ENCODE measurements around the gene HES2.

- TF ChIP-seq, protein P1, sequence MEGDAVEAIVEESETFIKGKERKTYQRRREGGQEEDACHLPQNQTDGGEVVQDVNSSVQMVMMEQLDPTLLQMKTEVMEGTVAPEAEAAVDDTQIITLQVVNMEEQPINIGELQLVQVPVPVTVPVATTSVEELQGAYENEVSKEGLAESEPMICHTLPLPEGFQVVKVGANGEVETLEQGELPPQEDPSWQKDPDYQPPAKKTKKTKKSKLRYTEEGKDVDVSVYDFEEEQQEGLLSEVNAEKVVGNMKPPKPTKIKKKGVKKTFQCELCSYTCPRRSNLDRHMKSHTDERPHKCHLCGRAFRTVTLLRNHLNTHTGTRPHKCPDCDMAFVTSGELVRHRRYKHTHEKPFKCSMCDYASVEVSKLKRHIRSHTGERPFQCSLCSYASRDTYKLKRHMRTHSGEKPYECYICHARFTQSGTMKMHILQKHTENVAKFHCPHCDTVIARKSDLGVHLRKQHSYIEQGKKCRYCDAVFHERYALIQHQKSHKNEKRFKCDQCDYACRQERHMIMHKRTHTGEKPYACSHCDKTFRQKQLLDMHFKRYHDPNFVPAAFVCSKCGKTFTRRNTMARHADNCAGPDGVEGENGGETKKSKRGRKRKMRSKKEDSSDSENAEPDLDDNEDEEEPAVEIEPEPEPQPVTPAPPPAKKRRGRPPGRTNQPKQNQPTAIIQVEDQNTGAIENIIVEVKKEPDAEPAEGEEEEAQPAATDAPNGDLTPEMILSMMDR (conservative IDR thresholded peaks at IDR 0.05; ENCODE audit: low read depth, low read length) = no peak
- no peak for TF ChIP-seq POLR2A (IDR thresholded peaks at IDR 0.05; ENCODE audit: low read depth, low read length)
- TF ChIP-seq RAD21 (IDR thresholded peaks at IDR 0.05; ENCODE audit: low read length) = no peak
- no peak for TF ChIP-seq MAZ (IDR thresholded peaks at IDR 0.05; ENCODE audit: borderline replicate concordance, low read depth, low read length)
- TF ChIP-seq CEBPB (IDR thresholded peaks at IDR 0.05; ENCODE audit: low read depth, low read length) = no peak
- TF ChIP-seq NFE2L2 (IDR thresholded peaks at IDR 0.05; ENCODE audit: low read depth, low read length) = no peak
- TF ChIP-seq SMC3 (IDR thresholded peaks at IDR 0.05; ENCODE audit: low read depth, low read length) = no peak
These were observed 45.6 kb downstream of the HES2 start for GRCh38 chr1:6373961-6374720.
